Cardiac ventricle fibroblast (primary cell): ENCODE results near the gene MEIG1. TPM values are rescaled to one million over a fixed set of nuclear protein-coding genes. Genes with fewer than 3 reads are reported as not detected.

Experiments used
- total RNA-seq: library from RNA; depleted of rRNA; stranded (reverse); fragments of >200 nt; gene quantifications from 2 replicates; pipeline ENCODE4 v1.2.3, GENCODE V29; 2015

Gene MEIG1
- not detected in 2 replicates for total RNA-seq

GRCh38 chr10:14959221-14960057 lies at the start of gene MEIG1:
Gene MEIG1 (plus strand): TSS chr10:14959388. CDS start chr10:14966469, 7,081 bp downstream.

GRCh38 chr10:14954001-14954770 lies 5.0 kb upstream of the MEIG1 start, which contains the start of gene DCLRE1C:
Gene DCLRE1C (minus strand): TSS chr10:14954096. CDS start chr10:14954010, 86 bp downstream.

Other genes starting within 250 kb of the MEIG1 start
- gene FAM107B, start 184.5 kb upstream of the MEIG1 start, total RNA-seq: 4.2 and 8.2 TPM in 2 replicates
- gene CDNF, start 121.4 kb upstream of the MEIG1 start, total RNA-seq: 2.6 and 2.7 TPM in 2 replicates
- 7.5 and 9.5 TPM in 2 replicates for gene HSPA14, start 121.1 kb upstream of the MEIG1 start, total RNA-seq
- gene MSANTD7, start 121.1 kb upstream of the MEIG1 start, total RNA-seq: 7.6 and 9.2 TPM in 2 replicates
- gene SUV39H2, start 80.5 kb upstream of the MEIG1 start, total RNA-seq: 4.6 and 9.8 TPM in 2 replicates
- gene DCLRE1C, start 5.3 kb upstream of the MEIG1 start, total RNA-seq: 4.8 and 6.7 TPM in 2 replicates
- not detected in 2 replicates for gene OLAH, start 84.6 kb downstream of the MEIG1 start, total RNA-seq
- 2.2 TPM in 1 of 2 replicates, not detected in the other for gene ACBD7, start 129.4 kb downstream of the MEIG1 start, total RNA-seq
- 6.5 and 13.2 TPM in 2 replicates for gene RPP38, start 138.0 kb downstream of the MEIG1 start, total RNA-seq
- 25.6 and 28.5 TPM in 2 replicates for gene NMT2, start 209.3 kb downstream of the MEIG1 start, total RNA-seq